Fibroblast of lung (primary cell): ENCODE data around the gene SLC16A10. TPM values are rescaled to one million over a fixed set of nuclear protein-coding genes. Genes with fewer than 3 reads are reported as not detected.

Experiments
- DNase-seq, 2 donors: peaks; one replicate each; pipeline versions ENCODE4 v3.0.0 to v3.0.0-alpha.2; 2010; ENCODE audit warnings: low read depth in 2 of 2
- H2AFZ ChIP-seq: 2 replicates; pipeline ENCODE4 v1.5.1; 2012; ENCODE audit warnings: low read length, control low read depth, inconsistent platforms
- H3K27ac ChIP-seq: 2 replicates; pipeline ENCODE4 v1.5.1; 2011; ENCODE audit warnings: low read length, control low read depth; ENCODE audit not compliant: insufficient read depth
- H3K27me3 ChIP-seq: 2 replicates; pipeline ENCODE4 v1.5.1; 2011; ENCODE audit warnings: mild to moderate bottlenecking, low read length; ENCODE audit not compliant: control insufficient read depth, insufficient read depth
- H3K36me3 ChIP-seq: 2 replicates; pipeline ENCODE4 v1.5.1; 2011; ENCODE audit warnings: low read length; ENCODE audit not compliant: control insufficient read depth, insufficient read depth
- H3K4me1 ChIP-seq: 2 replicates; pipeline ENCODE4 v1.5.1; 2011; ENCODE audit warnings: low read length; ENCODE audit not compliant: control insufficient read depth, insufficient read depth; ENCODE audit errors: extremely low read depth
- H3K4me2 ChIP-seq: 2 replicates; pipeline ENCODE4 v1.5.1; 2011; ENCODE audit warnings: low read length, control low read depth; ENCODE audit not compliant: insufficient read depth; ENCODE audit errors: extremely low read depth
- H3K4me3 ChIP-seq, 4 experiments: fragments of 200-600 bp in 1 of 4; sonication (generic) in 1 of 4; replicated peaks in 1 of 4; 2 replicates each; pipeline ENCODE4 v1.5.1; 2011 to 2016; ENCODE audit warnings: low read length in 4 of 4, low read depth in 3 of 4, mild to moderate bottlenecking in 3 of 4, control low read depth in 2 of 4, inconsistent platforms in 1 of 4, mixed read lengths in 1 of 4; ENCODE audit not compliant: insufficient read depth in 1 of 4; ENCODE audit errors: control extremely low read depth in 1 of 4
- H3K79me2 ChIP-seq: 2 replicates; pipeline ENCODE4 v1.5.1; 2012; ENCODE audit warnings: mild to moderate bottlenecking, low read length, inconsistent platforms; ENCODE audit not compliant: control insufficient read depth, insufficient read depth
- H3K9ac ChIP-seq: 2 replicates; pipeline ENCODE4 v1.5.1; 2011; ENCODE audit warnings: mild to moderate bottlenecking, low read length, control low read depth; ENCODE audit not compliant: insufficient read depth
- H3K9me3 ChIP-seq: 2 replicates; pipeline ENCODE4 v1.5.1; 2012; ENCODE audit warnings: low read depth, low read length; ENCODE audit not compliant: control insufficient read depth, insufficient read depth
- H4K20me1 ChIP-seq: 2 replicates; pipeline ENCODE4 v1.5.1; 2011; ENCODE audit warnings: low read length; ENCODE audit not compliant: control insufficient read depth, insufficient read depth; ENCODE audit errors: extremely low read depth
- EZH2 ChIP-seq: IDR thresholded peaks from 2 replicates; pipeline ENCODE4 v1.5.1; 2012; ENCODE audit warnings: low read length, control low read depth, mild to moderate bottlenecking; ENCODE audit errors: missing control alignments
- polyA plus RNA-seq, 2 donors: library from polyadenylated mRNA; depleted of rRNA in 1 of 2; stranded (reverse) in 1 of 2; unstranded in 1 of 2; fragments of >200 nt; gene quantifications; 2 replicates each; pipeline ENCODE4 v1.2.1, GENCODE V29; 2011 to 2012; ENCODE audit warnings: missing spikeins in 1 of 2
- total RNA-seq: library from RNA; depleted of rRNA; stranded (reverse); fragments of >200 nt; gene quantifications from 2 replicates; pipeline ENCODE4 v1.2.1, GENCODE V29; 2014
- TF ChIP-seq, protein P1 (sequence below), 2 donors: IDR thresholded peaks in 1 of 2; conservative IDR thresholded peaks in 1 of 2; 1 replicate in 1 of 2; 2 replicates in 1 of 2; pipeline ENCODE4 v1.5.1; 2011 to 2012; ENCODE audit warnings: low read length in 2 of 2, control low read depth in 1 of 2, inconsistent platforms in 1 of 2, low read depth in 1 of 2, mild to moderate bottlenecking in 1 of 2

Gene SLC16A10
- total and polyA plus RNA-seq, 2 donors (not counting 1 experiment from before 2014, with no cell fraction given) = not detected

DNA sequence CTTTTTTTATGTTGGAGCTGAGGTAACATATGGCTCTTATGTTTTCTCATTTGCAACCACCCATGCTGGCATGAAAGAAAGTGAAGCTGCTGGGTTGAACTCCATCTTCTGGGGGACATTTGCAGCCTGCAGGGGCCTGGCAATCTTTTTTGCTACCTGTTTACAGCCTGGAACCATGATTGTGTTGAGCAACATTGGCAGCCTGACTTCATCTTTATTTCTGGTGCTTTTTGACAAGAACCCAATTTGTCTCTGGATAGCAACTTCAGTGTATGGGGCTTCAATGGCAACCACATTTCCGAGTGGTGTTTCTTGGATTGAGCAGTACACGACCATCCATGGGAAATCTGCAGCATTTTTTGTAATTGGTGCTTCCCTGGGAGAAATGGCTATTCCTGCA is 179.0 kb downstream of the SLC16A10 start:
- peaks cover 2% of the 10 kb centered on the region for H3K79me2 ChIP-seq
- H3K9me3 ChIP-seq = no peaks in the 10 kb centered on the region
- H3K4me1 ChIP-seq = peaks cover 8% of the 10 kb centered on the region
- peaks cover 3% of the 10 kb centered on the region for H3K36me3 ChIP-seq
- H3K27me3 ChIP-seq = no peaks in the 10 kb centered on the region
- no peak for DNase-seq
- no peak overlapping the region for H3K27ac ChIP-seq
- H3K4me3 ChIP-seq = no peak overlapping the region
- H3K9ac ChIP-seq = no peak overlapping the region
- no peak overlapping the region for H2AFZ ChIP-seq
- no peaks in the 10 kb centered on the region for H4K20me1 ChIP-seq
- H3K4me2 ChIP-seq = no peak overlapping the region
- TF ChIP-seq, protein P1, sequence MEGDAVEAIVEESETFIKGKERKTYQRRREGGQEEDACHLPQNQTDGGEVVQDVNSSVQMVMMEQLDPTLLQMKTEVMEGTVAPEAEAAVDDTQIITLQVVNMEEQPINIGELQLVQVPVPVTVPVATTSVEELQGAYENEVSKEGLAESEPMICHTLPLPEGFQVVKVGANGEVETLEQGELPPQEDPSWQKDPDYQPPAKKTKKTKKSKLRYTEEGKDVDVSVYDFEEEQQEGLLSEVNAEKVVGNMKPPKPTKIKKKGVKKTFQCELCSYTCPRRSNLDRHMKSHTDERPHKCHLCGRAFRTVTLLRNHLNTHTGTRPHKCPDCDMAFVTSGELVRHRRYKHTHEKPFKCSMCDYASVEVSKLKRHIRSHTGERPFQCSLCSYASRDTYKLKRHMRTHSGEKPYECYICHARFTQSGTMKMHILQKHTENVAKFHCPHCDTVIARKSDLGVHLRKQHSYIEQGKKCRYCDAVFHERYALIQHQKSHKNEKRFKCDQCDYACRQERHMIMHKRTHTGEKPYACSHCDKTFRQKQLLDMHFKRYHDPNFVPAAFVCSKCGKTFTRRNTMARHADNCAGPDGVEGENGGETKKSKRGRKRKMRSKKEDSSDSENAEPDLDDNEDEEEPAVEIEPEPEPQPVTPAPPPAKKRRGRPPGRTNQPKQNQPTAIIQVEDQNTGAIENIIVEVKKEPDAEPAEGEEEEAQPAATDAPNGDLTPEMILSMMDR (conservative IDR thresholded peaks at IDR 0.05 in 1 of 2, IDR thresholded peaks at IDR 0.05 in 1 of 2; ENCODE audit: low read depth in 1 of 2, low read length in 2 of 2) = no peak
- no peak for TF ChIP-seq EZH2

DNA sequence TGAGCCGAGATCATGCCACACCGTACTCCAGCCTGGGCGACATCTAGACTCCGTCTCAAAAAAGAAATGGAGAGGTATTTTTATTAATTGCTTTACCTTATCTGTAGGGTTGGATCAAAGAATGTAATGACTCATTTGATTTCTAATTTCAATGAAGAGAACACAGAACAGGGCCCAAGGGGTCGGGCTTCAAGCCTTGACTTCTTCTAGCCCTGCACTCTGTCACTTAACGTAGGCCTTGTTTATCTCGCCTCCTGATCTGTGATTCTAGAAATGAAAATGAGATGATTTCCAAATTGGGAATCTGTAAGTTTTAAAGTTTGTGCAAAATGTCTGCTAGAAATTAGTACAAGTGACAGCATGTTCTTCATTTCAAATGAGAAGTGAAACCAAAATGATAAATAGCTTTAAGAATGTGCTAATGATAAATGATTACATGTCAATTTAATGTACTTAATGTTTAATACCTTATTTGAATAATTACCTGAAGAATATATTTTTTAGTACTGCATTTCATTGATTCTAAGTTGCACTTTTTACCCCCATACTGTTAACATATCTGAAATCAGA is 180.5 kb downstream of the SLC16A10 start:
- Histone ChIP-seq H3K27ac (no peak overlapping the region), H3K27me3 (no peaks in the 10 kb centered on the region), H3K9ac (no peak overlapping the region), H3K9me3 (no peaks in the 10 kb centered on the region), H3K4me3 (no peak overlapping the region), H2AFZ (no peak overlapping the region), H4K20me1 (no peaks in the 10 kb centered on the region), H3K4me2 (no peak overlapping the region), H3K4me1 (peaks cover 8% of the 10 kb centered on the region), H3K36me3 (peaks cover 3% of the 10 kb centered on the region), H3K79me2 (no peaks in the 10 kb centered on the region)
- no peak for DNase-seq
- no peak for TF ChIP-seq EZH2
- TF ChIP-seq, protein P1 (conservative IDR thresholded peaks at IDR 0.05 in 1 of 2, IDR thresholded peaks at IDR 0.05 in 1 of 2; ENCODE audit: low read depth in 1 of 2, low read length in 2 of 2) = no peak

DNA sequence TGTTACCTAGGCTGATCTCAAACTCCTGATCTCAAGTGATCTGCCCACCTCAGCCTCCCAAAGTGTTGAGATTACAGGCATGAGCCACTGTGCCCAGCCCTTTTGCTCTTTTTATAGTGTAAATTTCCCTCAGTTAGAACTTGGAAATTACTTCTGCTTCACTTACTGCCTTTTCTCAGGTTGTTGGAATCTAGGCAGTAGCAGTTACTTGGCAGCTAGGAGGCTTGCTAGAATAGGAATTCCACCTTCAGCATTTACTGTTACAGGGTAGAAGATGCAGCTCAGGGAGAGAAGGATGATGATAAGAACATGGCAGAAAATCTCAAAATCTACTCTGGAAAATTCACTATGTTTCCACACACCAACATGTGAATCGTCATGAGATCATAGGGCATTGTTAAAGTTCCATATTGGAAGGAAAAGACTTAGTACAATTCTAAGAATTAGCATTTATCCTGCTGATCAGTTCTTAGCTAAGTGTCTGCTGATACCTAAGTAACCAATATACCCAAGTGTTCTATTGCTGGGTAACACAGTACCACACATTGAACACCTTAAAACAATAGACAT is 182.2 kb downstream of the SLC16A10 start:
- Histone ChIP-seq H4K20me1 (no peaks in the 10 kb centered on the region), H3K36me3 (peaks cover 3% of the 10 kb centered on the region), H2AFZ (no peak overlapping the region), H3K9me3 (no peaks in the 10 kb centered on the region), H3K4me2 (no peak overlapping the region), H3K27ac (no peak overlapping the region), H3K79me2 (no peaks in the 10 kb centered on the region), H3K4me3 (no peak overlapping the region), H3K9ac (no peak overlapping the region), H3K27me3 (no peaks in the 10 kb centered on the region), H3K4me1 (no peaks in the 10 kb centered on the region)
- peak in 1 of 2 donors; percentile 57 for DNase-seq
- TF ChIP-seq, protein P1 (conservative IDR thresholded peaks at IDR 0.05 in 1 of 2, IDR thresholded peaks at IDR 0.05 in 1 of 2; ENCODE audit: low read depth in 1 of 2, low read length in 2 of 2) = no peak
- TF ChIP-seq EZH2 = no peak
